ENCODE data around the gene ZNF609.

DNA sequence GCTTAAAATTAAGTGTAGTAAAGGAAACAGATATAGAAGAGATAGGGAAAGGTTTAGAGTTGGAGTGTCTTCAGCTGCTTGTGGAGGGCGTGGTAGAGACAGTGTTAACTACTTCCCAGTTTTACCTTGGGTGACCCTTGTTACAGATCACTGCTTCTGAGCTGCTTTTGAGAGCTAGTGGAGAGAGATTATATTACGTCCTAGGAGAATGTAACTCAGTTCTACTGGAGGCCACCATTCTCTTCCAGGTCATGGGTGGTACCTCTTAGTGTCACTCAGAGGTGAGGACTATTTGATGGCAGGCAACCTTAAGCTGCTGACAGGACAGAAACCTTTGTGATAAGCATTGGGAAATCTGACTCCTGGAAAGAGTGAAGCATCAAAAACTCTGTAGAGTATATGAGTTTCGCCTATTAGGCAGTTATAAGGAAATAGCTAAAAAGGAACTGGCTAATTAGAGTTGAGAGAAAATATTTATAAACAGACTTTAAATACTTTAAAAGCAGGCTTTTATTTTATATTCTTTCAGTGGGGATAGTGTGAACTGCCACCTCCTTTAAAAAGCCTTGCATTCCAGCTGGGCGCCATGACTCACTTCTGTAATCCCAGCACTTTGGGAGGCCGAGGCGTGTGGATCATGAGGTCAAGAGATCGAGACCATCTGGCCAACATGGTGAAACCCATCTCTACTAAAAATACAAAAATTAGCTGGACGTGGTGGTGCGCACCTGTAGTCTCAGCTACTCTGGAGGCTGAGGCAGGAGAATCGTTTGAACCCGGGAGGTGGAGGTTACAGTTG lies 106.5 kb downstream of the ZNF609 start:
- TF ChIP-seq EZH2 (IDR thresholded peaks at IDR 0.05; ENCODE audit: insufficient read depth, poor library complexity, severe bottlenecking) = no peak
- TF ChIP-seq EZH2phosphoT487 (IDR thresholded peaks at IDR 0.05; ENCODE audit: insufficient read depth, low read depth) = no peak
